NOMO-1 treated with DMSO at 0.1 percent for 48 hours (cell line): ENCODE results near the gene GABBR2.

Experiments
- DNase-seq: peaks from one replicate; lab custom pipeline; 2025; ENCODE audit not compliant: unreplicated experiment; lab: John Stamatoyannopoulos, UW

The GABBR2 gene

DNA sequence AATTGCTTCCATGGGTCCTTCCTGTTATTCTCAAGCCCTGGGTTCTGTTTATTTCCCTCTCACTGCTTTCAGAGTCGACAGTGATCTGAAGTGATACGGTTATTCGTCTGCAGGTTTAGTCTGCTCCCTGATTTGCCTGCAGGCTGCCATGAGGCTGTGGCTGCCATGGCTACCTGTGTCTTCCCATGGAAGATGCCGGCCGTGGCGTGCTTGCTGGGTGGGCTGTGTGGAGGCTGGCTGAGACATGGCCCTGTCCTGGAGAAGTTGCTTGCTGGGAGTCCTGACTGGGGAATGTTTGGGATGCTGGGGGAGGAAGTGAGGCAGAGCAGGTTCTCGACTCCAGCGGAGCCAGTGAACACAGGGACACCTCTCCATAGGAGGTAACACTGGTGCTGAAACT, 349.2 kb downstream of the GABBR2 start:
- DNase-seq, result no peak

GRCh38 chr9:98357921-98358535, 350.7 kb downstream of the GABBR2 start:
- no peak for DNase-seq

GRCh38 chr9:98356953-98357690, 351.6 kb downstream of the GABBR2 start:
- DNase-seq, result no peak

DNA sequence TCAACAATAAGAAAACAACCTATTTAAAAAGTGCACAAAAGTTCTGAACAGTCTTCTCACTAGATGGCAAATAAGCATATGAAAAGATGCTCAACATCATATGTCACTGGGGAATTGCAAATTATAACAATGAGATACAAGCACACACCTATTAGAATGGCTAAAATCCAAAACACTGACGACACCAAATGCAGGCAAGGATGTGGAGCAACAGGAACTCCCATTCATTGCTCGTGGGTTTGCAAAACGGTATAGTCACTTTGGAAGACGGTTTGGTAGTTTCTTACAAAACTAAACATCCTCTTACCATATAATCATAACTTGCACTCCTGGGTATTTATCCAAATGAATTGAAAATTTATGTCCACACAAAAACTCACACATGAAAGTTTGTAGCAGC, 352.4 kb downstream of the GABBR2 start:
- no peak for DNase-seq

DNA sequence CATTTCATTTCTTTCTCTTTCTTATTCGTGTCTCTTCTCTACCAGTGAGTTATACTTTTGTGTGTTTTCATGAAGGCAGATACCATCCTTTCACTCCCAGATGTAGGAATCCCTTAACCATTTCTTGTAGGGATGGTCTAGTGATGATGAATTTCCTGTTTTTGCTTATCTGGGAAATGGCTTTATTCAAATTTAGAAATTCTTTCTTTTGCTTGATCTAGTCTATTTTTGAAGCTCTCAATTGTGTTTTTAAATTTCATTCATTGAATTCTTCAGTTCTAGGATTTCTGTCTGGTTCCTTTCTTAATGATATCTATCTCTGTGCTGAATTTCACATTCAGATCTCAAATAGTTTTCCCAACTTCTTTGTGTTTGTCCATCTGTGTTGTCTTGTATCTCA, 357.4 kb downstream of the GABBR2 start:
- no peak for DNase-seq

DNA sequence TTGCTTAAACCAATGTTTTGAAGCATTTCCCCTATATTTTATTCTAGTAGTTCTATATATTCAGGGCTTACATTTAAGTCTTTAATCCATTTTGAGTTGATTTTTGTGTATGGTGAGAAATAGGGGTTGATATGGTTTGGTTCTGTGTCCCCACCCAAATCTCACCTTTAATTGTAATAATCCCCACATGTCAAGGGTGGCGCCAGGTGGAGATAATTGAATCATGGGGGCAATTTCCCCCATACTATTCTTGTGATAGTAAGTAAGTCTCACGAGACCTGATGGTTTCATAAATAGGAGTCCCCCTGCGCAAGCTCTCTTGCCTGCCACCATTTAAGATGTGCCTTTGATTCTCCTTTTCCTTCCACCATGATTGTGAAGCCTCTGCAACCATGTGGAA, 361.1 kb downstream of the GABBR2 start:
- DNase-seq, result no peak

DNA sequence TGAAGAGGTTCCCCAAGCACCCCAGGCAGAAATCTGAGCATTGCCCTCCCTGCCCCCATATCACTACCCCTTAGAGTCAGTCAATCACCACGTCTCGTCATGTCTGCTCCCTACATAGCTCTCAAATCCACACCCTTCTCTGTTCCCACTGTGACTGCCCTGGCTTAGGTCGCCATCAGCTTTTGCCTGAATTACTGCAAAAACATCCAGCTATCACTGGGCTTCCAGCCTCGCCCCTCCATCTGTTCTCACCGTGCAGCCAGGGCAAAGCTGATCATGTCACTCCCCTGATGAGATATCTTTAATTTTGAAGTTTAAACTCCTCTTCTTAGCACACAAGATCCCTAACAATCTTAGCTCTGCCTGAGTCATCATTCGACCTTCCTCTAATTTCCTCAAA, 363.7 kb downstream of the GABBR2 start:
- DNase-seq, result no peak

DNA sequence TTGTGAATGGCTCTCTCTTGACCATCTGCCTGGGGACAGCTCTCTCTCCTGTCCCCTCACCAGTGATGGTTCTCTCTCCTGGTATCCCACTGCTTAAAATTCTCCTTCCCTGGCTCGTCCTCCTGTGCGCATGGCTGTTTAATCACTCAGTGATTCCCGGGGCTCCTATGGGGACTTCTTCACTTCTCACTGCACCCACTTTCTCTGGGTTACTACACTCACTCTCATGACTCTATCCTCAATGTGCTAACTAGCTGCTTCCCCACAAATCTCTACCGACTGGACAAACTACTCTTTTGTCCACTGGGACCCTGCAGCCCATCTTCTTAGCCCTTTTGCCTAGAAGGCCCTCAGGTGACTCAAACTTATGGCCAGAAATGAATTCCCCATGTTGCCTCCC, 364.2 kb downstream of the GABBR2 start:
- no peak for DNase-seq

DNA sequence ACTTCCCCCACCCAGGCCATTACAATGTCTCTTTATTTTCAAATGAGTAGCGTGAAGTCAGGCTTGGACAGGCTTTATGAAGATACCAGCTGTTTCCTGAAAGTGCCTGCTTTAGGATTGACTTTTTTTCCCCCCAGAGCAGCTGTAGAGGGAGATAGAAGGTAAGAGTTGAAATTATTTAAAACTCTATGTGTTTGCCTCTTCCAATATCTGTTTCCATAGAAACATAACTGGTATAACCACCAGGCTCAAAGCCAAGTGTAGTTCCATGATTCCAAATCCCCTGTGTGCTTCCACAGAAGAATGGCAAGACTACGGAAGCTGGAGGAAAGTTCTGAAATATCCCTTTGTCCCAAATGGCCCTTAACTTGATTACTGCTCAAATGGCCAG, 365.9 kb downstream of the GABBR2 start:
- DNase-seq, result no peak

DNA sequence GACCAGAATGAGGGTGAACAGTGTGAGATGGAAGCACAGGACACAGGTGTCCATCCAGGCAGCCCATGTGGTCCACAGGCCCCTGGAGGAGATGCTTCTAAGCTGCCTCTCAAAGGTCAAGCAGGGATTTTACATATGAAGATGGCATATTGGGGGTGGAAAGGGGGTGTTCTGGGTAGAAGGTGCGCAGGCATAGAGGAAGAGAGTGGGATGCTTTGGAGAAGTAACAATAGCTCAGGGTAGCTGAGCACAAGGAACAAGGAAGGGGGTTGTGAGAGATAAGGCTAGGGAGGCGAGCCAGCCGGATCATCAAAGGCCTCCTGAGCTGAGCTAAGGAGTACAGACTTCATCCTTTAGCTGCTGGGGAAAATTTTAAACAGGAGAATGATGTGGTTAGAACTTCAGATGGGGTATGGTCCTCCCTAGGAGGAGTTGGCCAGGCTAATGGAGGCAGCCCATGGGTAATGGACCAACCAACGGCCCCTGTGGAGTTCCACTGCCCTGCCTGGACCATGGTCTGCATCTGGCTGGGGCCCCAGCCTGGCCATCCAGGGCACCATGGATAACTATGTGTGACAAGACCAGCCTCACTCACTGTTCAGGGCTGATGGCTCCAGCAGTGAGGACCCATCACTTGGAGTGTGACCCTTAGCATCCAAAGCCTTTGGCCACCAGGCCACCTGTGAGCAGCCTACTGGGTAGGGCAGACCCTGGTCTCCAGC, 366.5 kb downstream of the GABBR2 start:
- DNase-seq, result no peak

- no peak for DNase-seq
Measured at GRCh38 chr9:98341157-98342097, 367.3 kb downstream of the GABBR2 start.

DNA sequence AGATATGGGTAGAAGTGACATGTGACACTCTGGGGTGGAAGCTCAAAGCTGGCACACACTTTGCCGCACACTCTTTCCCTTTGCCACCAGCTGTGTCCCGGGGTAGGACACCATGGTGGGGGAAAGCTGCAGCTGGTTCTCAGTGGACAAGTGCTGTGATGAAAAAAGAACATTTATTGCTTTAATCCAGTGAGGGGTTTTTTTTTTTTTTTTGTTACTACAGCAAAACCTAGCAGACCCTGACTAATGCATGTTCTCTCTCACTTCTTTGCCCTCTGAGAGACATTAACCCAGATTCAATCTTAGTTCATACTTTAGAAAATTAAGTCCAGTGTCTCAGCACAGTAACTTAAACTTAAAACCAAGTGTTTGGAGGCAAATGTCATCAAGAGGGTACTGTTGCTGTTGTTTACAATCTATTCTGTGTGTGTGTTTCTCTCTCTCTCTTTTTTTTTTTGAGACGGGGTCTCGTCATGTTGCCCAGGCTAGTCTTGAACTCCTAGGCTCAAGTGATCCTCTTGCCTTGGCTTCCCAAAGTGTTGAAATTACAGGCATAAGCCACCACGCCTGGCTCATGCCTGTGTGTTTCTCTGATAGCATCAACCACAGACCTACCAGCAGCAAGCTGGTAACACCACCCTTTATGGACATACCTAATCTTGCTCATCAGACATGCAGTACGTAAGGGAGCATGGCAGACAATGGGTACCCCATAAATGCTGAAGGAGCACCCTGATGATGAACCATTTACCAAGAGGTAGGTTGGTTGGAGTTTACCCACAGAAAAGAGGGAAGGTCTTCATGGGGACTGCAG, 368.5 kb downstream of the GABBR2 start:
- DNase-seq, result no peak

DNA sequence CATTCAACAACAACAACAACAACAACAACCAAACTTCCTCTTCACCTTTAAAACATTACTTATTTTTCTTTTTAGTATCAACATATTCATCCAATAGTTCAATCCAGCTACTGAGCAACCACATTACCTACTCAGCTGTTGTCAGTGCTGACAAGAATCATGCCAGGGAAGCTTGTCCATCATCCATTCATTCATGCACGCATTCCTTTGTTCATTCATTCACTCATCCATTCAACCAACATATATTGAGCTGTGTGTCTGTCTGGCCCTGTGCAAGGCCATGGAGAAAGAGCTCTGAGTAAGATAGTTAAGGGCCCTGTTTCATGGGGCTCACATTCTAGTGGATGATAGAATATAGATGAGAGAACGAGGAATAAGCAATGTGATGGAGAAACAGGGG, 373.1 kb downstream of the GABBR2 start:
- no peak for DNase-seq

DNA sequence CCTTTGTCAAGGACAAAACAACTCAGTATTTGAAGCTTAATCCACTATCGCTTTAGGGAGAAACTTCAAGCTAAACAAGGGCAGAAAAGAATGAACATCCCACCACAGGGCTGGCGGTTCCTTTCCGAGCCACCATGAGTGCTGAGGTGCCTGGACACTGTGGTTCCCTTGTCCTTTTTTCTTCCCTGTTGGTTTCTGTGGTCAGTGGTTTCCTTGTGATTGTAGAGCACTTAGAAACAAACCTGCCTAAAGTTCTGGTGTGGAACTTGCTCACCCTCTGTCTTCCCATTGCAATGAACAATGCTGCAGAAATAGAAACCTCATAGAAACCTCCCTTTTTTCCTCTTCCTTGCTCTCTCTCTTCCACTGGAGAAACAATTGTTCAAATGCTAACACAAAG, 373.9 kb downstream of the GABBR2 start:
- no peak for DNase-seq

DNA sequence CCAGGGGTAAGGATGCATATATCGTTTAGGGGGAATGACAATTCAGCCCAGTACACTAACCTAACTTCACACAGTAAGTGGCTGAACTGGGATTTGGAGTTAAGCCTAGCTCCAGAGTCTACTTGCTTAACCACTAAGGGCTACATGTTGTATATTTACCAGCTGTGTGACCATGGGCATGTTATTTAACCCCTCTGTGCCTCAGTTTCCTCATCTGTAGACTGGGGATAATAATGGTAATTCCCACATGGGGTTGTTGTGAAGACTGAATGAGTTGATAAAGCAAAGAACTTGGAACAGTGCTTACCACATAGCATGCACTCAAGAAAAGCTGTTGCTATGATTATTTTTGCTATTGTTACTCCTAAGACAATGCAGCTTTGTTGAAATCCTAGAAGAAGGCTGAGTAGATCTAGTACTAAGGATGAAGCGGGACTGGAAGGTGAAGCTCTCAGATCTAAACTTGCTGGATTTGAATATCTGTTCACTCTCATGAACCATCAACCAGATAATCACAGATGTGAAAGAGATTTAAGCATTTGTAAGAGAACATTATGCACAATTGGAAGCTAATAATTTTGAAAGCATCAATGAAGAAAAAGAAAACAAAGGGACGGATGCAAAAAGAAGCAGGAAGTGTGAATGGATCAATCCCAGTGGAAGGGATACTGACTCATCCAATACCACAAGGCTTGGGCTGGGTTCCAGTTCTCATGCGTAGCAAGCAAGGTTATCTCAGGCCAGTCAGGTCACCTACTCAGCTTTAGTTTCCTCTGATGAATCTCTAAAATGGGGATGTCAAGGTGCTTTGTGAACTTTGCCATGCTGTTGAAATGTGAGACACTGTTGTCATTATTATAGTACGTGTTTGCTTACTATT, 374.8 kb downstream of the GABBR2 start:
- DNase-seq, result no peak

- no peak for DNase-seq
Measured at GRCh38 chr9:98332405-98332831, 376.3 kb downstream of the GABBR2 start.

- DNase-seq, result no peak
Measured at GRCh38 chr9:98331536-98332259, 377.0 kb downstream of the GABBR2 start.

GRCh38 chr9:98330831-98331230, 377.9 kb downstream of the GABBR2 start:
- no peak for DNase-seq

DNA sequence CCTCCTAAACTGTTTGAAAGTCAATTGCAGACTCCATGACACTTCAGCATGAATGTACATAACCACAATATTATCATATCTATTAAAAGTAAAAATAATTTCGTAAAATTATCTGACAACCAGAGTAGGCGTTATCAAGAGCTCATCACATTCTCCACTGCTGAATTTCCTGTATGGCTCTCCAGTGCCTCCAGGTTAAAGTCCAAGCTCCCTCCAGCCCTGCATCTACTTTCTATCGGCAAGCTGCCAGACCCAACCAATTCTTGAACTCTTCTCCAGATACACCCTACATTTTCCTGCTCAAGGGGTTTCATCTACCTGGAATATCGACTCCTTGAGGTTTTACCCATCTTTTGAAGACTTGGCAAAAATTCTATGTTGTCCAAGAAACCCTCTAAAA, 378.8 kb downstream of the GABBR2 start:
- DNase-seq, result no peak
